HepG2 (cell line): Measurements from ENCODE around the gene PERP. TPM values are rescaled to one million over a fixed set of nuclear protein-coding genes. Genes with fewer than 3 reads are reported as not detected.

Source experiments
- ATF1 ChIP-seq: IDR thresholded peaks from 2 replicates; pipeline ENCODE4 v1.6.1; 2016; ENCODE audit warnings: mild to moderate bottlenecking, control low read depth
- CBX5 ChIP-seq: sonication (generic); formaldehyde crosslinking; IDR thresholded peaks from 2 replicates; pipeline ENCODE4 v1.4.0; 2020; ENCODE audit warnings: missing genetic modification reagents, borderline replicate concordance
- FOSL1 ChIP-seq: sonication (generic); formaldehyde crosslinking; IDR thresholded peaks from 2 replicates; pipeline ENCODE4 v1.9.0; 2021; ENCODE audit warnings: missing genetic modification reagents, borderline replicate concordance
- FOXJ3 ChIP-seq: sonication (generic); formaldehyde crosslinking; IDR thresholded peaks from 2 replicates; pipeline ENCODE4 v1.4.0; 2020; ENCODE audit warnings: missing genetic modification reagents, mild to moderate bottlenecking, borderline replicate concordance
- GTF3A ChIP-seq: sonication (generic); formaldehyde crosslinking; conservative IDR thresholded peaks from 2 replicates; pipeline ENCODE4 v1.4.0; 2020; ENCODE audit warnings: mild to moderate bottlenecking, missing genetic modification reagents
- KLF16 ChIP-seq, 2 experiments: sonication (generic) in 1 of 2; formaldehyde crosslinking in 1 of 2; IDR thresholded peaks; 2 replicates each; pipeline versions ENCODE4 v1.6.1 to v1.8.0; 2016 to 2023; ENCODE audit warnings: missing genetic modification reagents in 2 of 2, missing compliant biosample characterization in 1 of 2
- NFRKB ChIP-seq: fragments of 450-650 bp; IDR thresholded peaks from 2 replicates; pipeline ENCODE4 v1.6.1; 2017
- NKX3-1 ChIP-seq: sonication (generic); formaldehyde crosslinking; IDR thresholded peaks from 2 replicates; pipeline ENCODE4 v1.5.0; 2020; ENCODE audit warnings: missing genetic modification reagents
- PBX3 ChIP-seq: sonication (generic); formaldehyde crosslinking; IDR thresholded peaks from 2 replicates; pipeline ENCODE4 v1.8.1; 2023; ENCODE audit warnings: missing genetic modification reagents, inconsistent platforms, borderline replicate concordance
- POLR2G ChIP-seq: fragments of 200-400 bp; formaldehyde crosslinking; IDR thresholded peaks from 2 replicates; pipeline ENCODE4 v1.6.1; 2018; ENCODE audit warnings: mild to moderate bottlenecking, low read depth, low read length, moderate library complexity
- SIN3A ChIP-seq: IDR thresholded peaks from 2 replicates; pipeline ENCODE4 v1.6.1; 2011; ENCODE audit warnings: low read depth, mild to moderate bottlenecking, control low read depth, low read length, borderline replicate concordance
- SMAD9 ChIP-seq: sonication (generic); formaldehyde crosslinking; IDR thresholded peaks from 2 replicates; pipeline ENCODE4 v1.5.1; 2020; ENCODE audit warnings: mild to moderate bottlenecking, missing genetic modification reagents
- SNAPC2 ChIP-seq: sonication (generic); formaldehyde crosslinking; IDR thresholded peaks from 2 replicates; pipeline ENCODE4 v1.8.1; 2022; ENCODE audit warnings: mild to moderate bottlenecking, missing genetic modification reagents
- SP5 ChIP-seq: IDR thresholded peaks from 2 replicates; pipeline ENCODE4 v1.6.1; 2016; ENCODE audit warnings: low read depth, borderline replicate concordance
- THAP7 ChIP-seq: sonication (generic); formaldehyde crosslinking; IDR thresholded peaks from 2 replicates; pipeline ENCODE4 v1.8.1; 2023; ENCODE audit warnings: mild to moderate bottlenecking, missing genetic modification reagents
- U2AF2 ChIP-seq: fragments of 200-400 bp; formaldehyde crosslinking; IDR thresholded peaks from 2 replicates; pipeline ENCODE4 v1.6.1; 2017; ENCODE audit warnings: low read depth, mild to moderate bottlenecking, low read length
- YY1 ChIP-seq: IDR thresholded peaks from 2 replicates; pipeline ENCODE4 v1.6.1; 2011; ENCODE audit warnings: low read length, low read depth, moderate library complexity, mild to moderate bottlenecking; ENCODE audit not compliant: insufficient read depth, insufficient replicate concordance
- ZFP37 ChIP-seq: sonication (generic); formaldehyde crosslinking; IDR thresholded peaks from 2 replicates; pipeline ENCODE4 v1.4.0; 2020; ENCODE audit warnings: missing genetic modification reagents, borderline replicate concordance
- ZFP90 ChIP-seq: sonication (generic); formaldehyde crosslinking; IDR thresholded peaks from 2 replicates; pipeline ENCODE4 v1.8.0; 2022; ENCODE audit warnings: missing genetic modification reagents, mild to moderate bottlenecking, inconsistent platforms, borderline replicate concordance
- ZNF205 ChIP-seq: IDR thresholded peaks from 2 replicates; pipeline ENCODE4 v1.6.1; 2018; ENCODE audit warnings: missing biosample characterization, missing genetic modification reagents
- ZNF232 ChIP-seq: sonication (generic); formaldehyde crosslinking; IDR thresholded peaks from 2 replicates; pipeline ENCODE4 v1.4.0; 2020; ENCODE audit warnings: missing genetic modification reagents, borderline replicate concordance
- ZNF362 ChIP-seq: sonication (generic); formaldehyde crosslinking; IDR thresholded peaks from 2 replicates; pipeline ENCODE4 v1.4.0; 2020; ENCODE audit warnings: missing genetic modification reagents, mild to moderate bottlenecking, borderline replicate concordance
- ZNF441 ChIP-seq: sonication (generic); formaldehyde crosslinking; IDR thresholded peaks from 2 replicates; pipeline ENCODE4 v1.7.0; 2021; ENCODE audit warnings: missing genetic modification reagents, borderline replicate concordance
- ZNF616 ChIP-seq: sonication (generic); formaldehyde crosslinking; IDR thresholded peaks from 2 replicates; pipeline ENCODE4 v1.5.0; 2020; ENCODE audit warnings: low read depth, mild to moderate bottlenecking, missing genetic modification reagents
- ZNF800 ChIP-seq: sonication (generic); formaldehyde crosslinking; IDR thresholded peaks from 2 replicates; pipeline ENCODE4 v1.4.0; 2020; ENCODE audit warnings: missing genetic modification reagents
- ZNF816 ChIP-seq: sonication (generic); formaldehyde crosslinking; IDR thresholded peaks from 2 replicates; pipeline ENCODE4 v1.8.0; 2022; ENCODE audit warnings: missing genetic modification reagents, mild to moderate bottlenecking, borderline replicate concordance
- polyA plus RNA-seq, 8 experiments: library from polyadenylated mRNA; depleted of rRNA in 3 of 8; stranded (reverse) in 7 of 8; unstranded in 1 of 8; fragments of >200 nt; fragmentation: Illumina TruSeq in 4 of 8; extraction: Trizol in 4 of 8; gene quantifications; 2 replicates each; pipeline versions ENCODE4 v1.2.1 to v1.2.3, GENCODE V29; 2011 to 2016; ENCODE audit warnings: low read depth in 4 of 8, missing spikeins in 1 of 8, mixed read lengths in 1 of 8; ENCODE audit not compliant: insufficient read depth in 1 of 8
- total RNA-seq, 5 experiments: library from RNA; depleted of rRNA; stranded (reverse); fragments of >200 nt; fragmentation: Illumina TruSeq; extraction: Trizol; gene quantifications; 2 replicates each; pipeline ENCODE4 v1.2.3, GENCODE V29; 2016; ENCODE audit warnings: low read depth in 1 of 5

The PERP gene
- total and polyA plus RNA-seq, 2 of the 13 experiments (the other 11 are each of a cell fraction or from before 2014, with no cell fraction given): 26.0 to 53.0 TPM

- TF ChIP-seq SP5 (CRISPR knock-in tag) (0 out of 2 replicates have a peak, but pooled peaks have one; percentile 9), ZNF205 (CRISPR knock-in tag) (no peak), ZNF800 (CRISPR knock-in tag) (no peak), U2AF2 (no peak), POLR2G (peak; percentile 90), CBX5 (peak; percentile 49; the same call in 1 of the 2 replicates), SMAD9 (CRISPR knock-in tag) (no peak), ZFP37 (CRISPR knock-in tag) (peak; percentile 54; the same call in 1 of the 2 replicates), ZNF232 (CRISPR knock-in tag) (no peak; the same call in 1 of the 2 replicates), YY1 (peak; percentile 49), KLF16 (CRISPR knock-in tag; IDR thresholded peaks at IDR 0.05) (no peak; a peak in 1 of 4 replicates), ZNF616 (CRISPR knock-in tag) (peak; percentile 46; the same call in 1 of the 2 replicates), GTF3A (CRISPR knock-in tag) (peak; percentile 92), ZNF441 (peak; percentile 87), ATF1 (CRISPR knock-in tag) (no peak), NFRKB (no peak), THAP7 (CRISPR knock-in tag) (peak; percentile 83), SIN3A (0 out of 2 replicates have a peak, but pooled peaks have one; percentile 46), PBX3 (CRISPR knock-in tag) (no peak), SNAPC2 (CRISPR knock-in tag) (no peak), ZNF362 (CRISPR knock-in tag) (peak; percentile 71; the same call in 1 of the 2 replicates), FOXJ3 (CRISPR knock-in tag) (no peak), NKX3-1 (CRISPR knock-in tag) (peak; percentile 42; the same call in 1 of the 2 replicates), FOSL1 (peak; percentile 72), ZNF816 (CRISPR knock-in tag) (peak; percentile 86), ZFP90 (no peak)
Measured at GRCh38 chr6:138107078-138107751, at the start of gene PERP (continued).
